ENCODE data around the gene PECR. TPM values are rescaled to one million over a fixed set of nuclear protein-coding genes. Genes with fewer than 3 reads are reported as not detected.
"Not testable (repeated sequence)": the region's sequence is repeated elsewhere in the genome, so short reads cannot be mapped to it uniquely, and the experiment has no call there.

Gene PECR
- total RNA-seq, 1 experiment from 2014 or later, result 26.0 TPM

- ATAC-seq, result no peak
- POLR2A ChIA-PET (ENCODE audit: unreplicated experiment), result no interaction called here
- H2AFZ ChIP-seq (ENCODE audit: low read length), result no peak overlapping the region
- H4K20me1 ChIP-seq (ENCODE audit: low read length), result no peaks in the 10 kb centered on the region
- CTCF ChIA-PET, result no interaction called here
- H3K9ac ChIP-seq (ENCODE audit: low read length), result no peak overlapping the region
- intact Hi-C loops (cut with micrococcal nuclease), result no loop called here
- TF ChIP-seq CTCF (conservative IDR thresholded peaks at IDR 0.05; ENCODE audit: low read depth, low read length) (no peak), EZH2phosphoT487 (IDR thresholded peaks at IDR 0.05; ENCODE audit: borderline replicate concordance, low read length) (no peak), EZH2 (IDR thresholded peaks at IDR 0.05; ENCODE audit: low read length, unreplicated experiment) (no peak)
- no peaks in the 10 kb centered on the region for H3K9me3 ChIP-seq (ENCODE audit: low read length)
- TSS peak; percentile 33 for BruUV-seq (replicated peaks)
- peaks cover 5% of the 10 kb centered on the region for H3K4me1 ChIP-seq (ENCODE audit: insufficient read depth, low read length)
- no peaks in the 10 kb centered on the region for H3K9me2 ChIP-seq (replicated peaks; ENCODE audit: low read length)
- no peak overlapping the region for H3K4me3 ChIP-seq (ENCODE audit: low read length)
- H3F3A ChIP-seq (ENCODE audit: low read length, unreplicated experiment), result no peaks in the 10 kb centered on the region
- DNase-seq, result no peak
- no peaks in the 10 kb centered on the region for H3K27me3 ChIP-seq (ENCODE audit: low read length)
- H3K36me3 ChIP-seq (ENCODE audit: low read depth, low read length), result peaks cover 18% of the 10 kb centered on the region; the same call in 1 of the 2 replicates
- H3K27ac ChIP-seq (ENCODE audit: low read length), result no peak overlapping the region
- H3K4me2 ChIP-seq (ENCODE audit: low read length), result no peak overlapping the region
- H3K79me2 ChIP-seq (ENCODE audit: low read length), result peaks cover 25% of the 10 kb centered on the region
Observed at GRCh38 chr2:215994911-215995310, 86.7 kb downstream of the PECR start.

- H2AFZ ChIP-seq (ENCODE audit: low read length); intact Hi-C loops (cut with micrococcal nuclease); CTCF ChIA-PET; H3K4me3 ChIP-seq (ENCODE audit: low read length); H3K9me2 ChIP-seq (replicated peaks; ENCODE audit: low read length); POLR2A ChIA-PET (ENCODE audit: unreplicated experiment); H3K9ac ChIP-seq (ENCODE audit: low read length); H4K20me1 ChIP-seq (ENCODE audit: low read length); BruUV-seq (replicated peaks); H3K4me1 ChIP-seq (ENCODE audit: insufficient read depth, low read length); H3K9me3 ChIP-seq (ENCODE audit: low read length); H3K27ac ChIP-seq (ENCODE audit: low read length); DNase-seq; H3F3A ChIP-seq (ENCODE audit: low read length, unreplicated experiment); H3K4me2 ChIP-seq (ENCODE audit: low read length); H3K27me3 ChIP-seq (ENCODE audit: low read length); ATAC-seq: not testable (repeated sequence)
- peaks cover 24% of the 10 kb centered on the region for H3K36me3 ChIP-seq (ENCODE audit: low read depth, low read length)
- peaks cover 49% of the 10 kb centered on the region for H3K79me2 ChIP-seq (ENCODE audit: low read length)
Observed at GRCh38 chr2:215988556-215989207, 92.9 kb downstream of the PECR start.

Other genes with a start within 250 kb of the PECR start
- gene MREG, start 68.3 kb downstream of the PECR start, total RNA-seq (2014; rRNA removed), result 24.4 and 35.4 TPM in 2 replicates
- gene TMEM169, start 110 bp upstream of the PECR start, total RNA-seq (2014; rRNA removed), result not detected in 2 replicates
- 277 and 290 TPM in 2 replicates for gene XRCC5, start 27.5 kb upstream of the PECR start, total RNA-seq (2014; rRNA removed)